ENCODE measurements around the gene IRF3. TPM values are rescaled to one million over a fixed set of nuclear protein-coding genes. Genes with fewer than 3 reads are reported as not detected.

Gene IRF3
- total RNA-seq, 2 donors from 2014 or later, result 53.4 to 58.0 TPM

DNA sequence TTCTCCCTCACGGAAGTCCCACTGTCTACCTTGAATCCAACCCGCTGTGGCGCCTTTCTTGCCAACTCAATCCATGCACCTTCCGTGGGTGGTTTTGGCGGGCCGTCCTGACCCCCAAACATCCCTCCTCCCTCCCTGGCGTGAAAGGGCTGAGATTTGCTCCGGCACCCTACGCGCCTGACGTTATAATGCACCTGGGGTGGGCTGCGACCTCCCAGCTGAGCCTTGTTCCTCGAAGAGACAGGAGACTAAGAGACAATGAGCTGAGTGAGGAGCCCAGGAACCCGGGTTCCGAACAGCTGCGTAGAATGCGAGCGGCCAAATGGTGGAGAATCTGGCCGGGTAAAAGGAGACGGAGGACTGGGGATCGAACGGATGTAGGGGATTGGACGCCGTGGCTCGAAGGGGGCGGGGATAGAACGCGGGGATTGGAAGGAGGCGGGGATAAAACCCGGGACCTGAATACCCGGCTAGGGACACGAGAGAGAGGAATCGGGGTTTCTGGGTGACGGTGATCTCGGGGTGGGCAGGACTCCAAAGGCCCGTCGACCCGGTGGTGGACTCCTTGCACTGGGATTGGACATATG, 25.1 kb upstream of the IRF3 start, which contains the start of gene CPT1C:
TSS of gene CPT1C (plus strand) at position 461 of the 587 bp plus-strand sequence. CDS start 1,137 bp downstream, outside the sequence.
- DNase-seq (ENCODE audit: low spot score), result peak; percentile 81
- Histone ChIP-seq H3K27me3 (replicated peaks; ENCODE audit: insufficient read depth) (no peaks in the 10 kb centered on the region), H3K36me3 (peaks cover 0 to 13% of the 10 kb centered on the region in 2 donors), H3K9me3 (no peaks in the 10 kb centered on the region), H3K4me3 (peak within 1 kb of the TSS; percentile 28 to 44), H3K27ac (peak within 1 kb of the TSS; percentile 58 to 68), H3K4me1 (replicated peaks) (no peaks in the 10 kb centered on the region)
- no peak for TF ChIP-seq CTCF (IDR thresholded peaks at IDR 0.05)
- peak; percentile 83 for TF ChIP-seq POLR2AphosphoS5 (IDR thresholded peaks at IDR 0.05)
- TF ChIP-seq POLR2A (IDR thresholded peaks at IDR 0.05), result peak; percentile 58
- intact Hi-C loops (cut with DNase I), result loop anchor here (5.0 kb wide), 1 partner anchor 77 kb away; the partner anchor contains the start of gene AP2A1
- WGBS, result 1% methylated on average over 38 of the region's 38 CpGs

DNA sequence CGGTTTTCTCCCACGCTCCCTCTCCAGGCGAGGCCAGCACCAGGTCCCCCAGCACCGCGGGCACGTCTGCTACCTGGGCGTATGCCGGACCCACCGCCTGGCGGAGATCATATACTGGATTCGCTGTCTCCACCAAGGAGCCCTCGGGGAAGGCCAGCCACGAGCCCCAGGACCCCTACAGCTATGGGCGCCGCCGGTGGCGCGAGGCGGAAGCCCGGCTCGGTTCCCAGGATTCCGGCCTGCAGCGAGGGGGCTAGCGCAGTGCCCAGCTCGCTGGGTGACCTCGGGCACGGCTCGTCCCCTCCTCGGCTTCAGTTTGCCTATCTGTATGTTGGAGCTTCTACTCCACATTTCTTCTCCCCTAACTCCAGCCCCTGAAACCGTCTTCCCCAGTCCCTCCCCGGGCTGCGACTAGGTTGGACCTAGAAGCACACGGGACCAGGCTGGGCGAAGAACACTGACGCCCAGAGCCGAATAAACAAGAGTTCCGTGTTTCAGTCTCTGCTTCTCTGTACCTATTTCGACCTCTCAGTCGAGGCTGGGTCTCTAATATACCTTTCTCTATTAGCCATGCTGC, 24.5 kb upstream of the IRF3 start:
- Histone ChIP-seq H3K27me3 (replicated peaks; ENCODE audit: insufficient read depth) (no peaks in the 10 kb centered on the region), H3K4me1 (replicated peaks) (no peaks in the 10 kb centered on the region), H3K27ac (peak overlapping the region; percentile 58 to 68), H3K9me3 (no peaks in the 10 kb centered on the region), H3K36me3 (peaks cover 0 to 15% of the 10 kb centered on the region in 2 donors), H3K4me3 (peak overlapping the region; percentile 28 to 44)
- TF ChIP-seq POLR2A (IDR thresholded peaks at IDR 0.05), result no peak
- DNase-seq (ENCODE audit: low spot score), result no peak
- WGBS, result 11% methylated on average over 39 of the region's 39 CpGs
- intact Hi-C loops (cut with DNase I), result loop anchor here (5.0 kb wide), 1 partner anchor 77 kb away; the partner anchor contains the start of gene AP2A1

DNA sequence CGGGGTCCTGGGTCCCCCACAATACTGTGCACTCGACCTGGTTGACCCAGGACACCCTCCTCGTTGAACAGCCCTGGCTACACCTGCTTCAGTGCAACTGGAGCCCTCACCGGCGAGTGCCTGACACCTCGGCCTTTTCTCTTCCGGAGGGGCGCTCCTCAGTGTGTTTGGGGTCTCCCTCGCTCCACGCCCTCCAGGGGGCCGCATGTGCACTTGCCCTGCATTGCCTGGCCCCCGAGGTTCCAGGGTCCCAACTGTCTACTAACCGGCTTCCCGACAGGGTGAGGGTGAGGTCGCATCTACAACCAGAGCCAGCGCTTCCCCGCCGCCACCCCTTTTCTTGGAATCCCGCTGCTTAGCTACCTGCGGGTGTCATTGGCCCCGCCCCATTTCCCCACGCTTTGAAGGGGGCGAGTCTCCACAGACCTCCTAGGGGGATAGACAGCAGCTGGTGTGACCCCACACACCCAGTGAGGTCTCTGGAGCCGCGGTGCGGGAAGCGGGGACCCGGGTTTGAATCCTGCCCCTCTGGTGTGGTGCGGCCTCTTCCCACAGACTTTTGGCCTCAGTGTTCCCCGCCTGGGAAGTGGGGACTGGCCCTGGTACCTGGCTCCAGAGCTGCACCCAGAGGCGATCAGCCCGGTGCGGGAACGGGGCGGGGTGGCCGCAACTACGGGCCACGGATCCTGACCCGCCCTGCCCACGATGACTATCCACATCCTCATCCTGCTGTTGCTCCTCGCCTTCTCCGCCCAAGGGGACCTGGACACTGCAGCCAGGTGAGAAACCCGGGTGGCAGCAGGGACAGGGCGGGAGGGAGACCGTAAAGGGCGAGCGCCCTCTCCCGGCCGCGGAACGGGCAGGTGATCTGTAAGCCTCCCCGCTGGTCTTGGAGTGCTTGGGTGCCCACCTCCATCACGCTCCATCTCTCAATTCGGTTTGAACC, 23.7 kb upstream of the IRF3 start, which contains the start of gene ADM5:
TSS of gene ADM5 (plus strand) at position 462 of the 946 bp plus-strand sequence. CDS start at position 706, 244 bp downstream.
- WGBS, result 26% methylated on average over 37 of the region's 54 CpGs
- peak within 1 kb of the TSS; percentile 58 to 68 for H3K27ac ChIP-seq
- TF ChIP-seq POLR2A (IDR thresholded peaks at IDR 0.05) (no peak), CTCF (IDR thresholded peaks at IDR 0.05) (peak; percentile 28 to 64 (median 42)), POLR2AphosphoS5 (IDR thresholded peaks at IDR 0.05) (no peak)
- no peaks in the 10 kb centered on the region for H3K9me3 ChIP-seq
- peak within 1 kb of the TSS; percentile 28 to 44 for H3K4me3 ChIP-seq
- peak; percentile 71 for DNase-seq (ENCODE audit: low spot score)
- intact Hi-C loops (cut with DNase I), result loop anchor here (5.0 kb wide), 1 partner anchor 78 kb away; the partner anchor contains the start of gene AP2A1
- H3K27me3 ChIP-seq (replicated peaks; ENCODE audit: insufficient read depth), result no peaks in the 10 kb centered on the region
- H3K4me1 ChIP-seq (replicated peaks), result no peaks in the 10 kb centered on the region
- peaks cover 0 to 21% of the 10 kb centered on the region in 2 donors for H3K36me3 ChIP-seq

- Histone ChIP-seq H3K9me3 (no peaks in the 10 kb centered on the region), H3K27ac (no peak overlapping the region), H3K4me3 (no peak overlapping the region), H3K27me3 (replicated peaks; ENCODE audit: insufficient read depth) (no peaks in the 10 kb centered on the region), H3K36me3 (peaks cover 0 to 21% of the 10 kb centered on the region in 2 donors), H3K4me1 (replicated peaks) (no peaks in the 10 kb centered on the region)
- TF ChIP-seq CTCF (IDR thresholded peaks at IDR 0.05) (no peak), POLR2AphosphoS5 (IDR thresholded peaks at IDR 0.05) (no peak), POLR2A (IDR thresholded peaks at IDR 0.05) (no peak)
- no peak for DNase-seq (ENCODE audit: low spot score)
- intact Hi-C loops (cut with DNase I), result no loop called here
- WGBS, result 75% methylated on average over 12 of the region's 12 CpGs
Measured at GRCh38 chr19:49688531-49689132, 23.0 kb upstream of the IRF3 start.

Measured in prostate gland (tissue), 2 donors.